ENCODE data around the gene ZNF736.

GRCh38 chr7:64314566-64314965 lies 805 bp downstream of the ZNF736 start:
- TF ChIP-seq CTCF (conservative IDR thresholded peaks at IDR 0.05; ENCODE audit: low read length) = no peak
- TF ChIP-seq EZH2phosphoT487 (IDR thresholded peaks at IDR 0.05; ENCODE audit: borderline replicate concordance) = no peak
